Stimulated activated CD8-positive, alpha-beta memory T cell treated with anti-CD3 and anti-CD28 coated beads, Interleukin-12 subunit alpha, Interleukin-12 subunit beta, amount 100 ng/mL, for 1 hour (primary cell): ENCODE results near the gene FNBP1.
"Not testable (repeated sequence)": the region's sequence is repeated elsewhere in the genome, so short reads cannot be mapped to it uniquely, and the experiment has no call there.

Experiments used
- DNase-seq: peaks from one replicate; pipeline ENCODE4 v3.0.0-alpha.2; 2020; ENCODE audit warnings: low read depth

Gene FNBP1

DNA sequence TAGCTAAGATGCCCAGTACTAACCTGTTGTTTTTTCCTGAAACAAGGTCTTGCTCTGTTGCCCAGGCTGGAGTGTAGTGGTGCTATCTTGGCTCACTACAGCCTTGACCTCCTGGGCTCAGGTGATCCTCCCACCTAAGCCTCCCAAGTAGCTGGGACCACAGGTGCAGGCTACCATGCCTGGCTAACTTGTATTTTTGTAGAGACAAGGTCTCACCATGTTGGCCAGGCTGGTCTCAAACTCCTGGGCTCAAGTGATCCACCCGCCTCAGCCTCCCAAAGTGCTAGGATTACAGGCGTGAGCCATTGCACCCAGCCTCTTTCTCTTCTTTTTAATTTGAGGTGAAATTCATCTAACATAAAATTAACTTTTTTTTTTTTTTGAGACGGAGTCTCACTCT lies 21.1 kb downstream of the FNBP1 start:
- DNase-seq: not testable (repeated sequence)

- DNase-seq: no peak
Measured at GRCh38 chr9:130021123-130021522, 21.9 kb downstream of the FNBP1 start.

GRCh38 chr9:130020618-130021017 lies 22.4 kb downstream of the FNBP1 start:
- DNase-seq: no peak

GRCh38 chr9:130018265-130018664 lies 24.7 kb downstream of the FNBP1 start:
- DNase-seq: no peak

DNA sequence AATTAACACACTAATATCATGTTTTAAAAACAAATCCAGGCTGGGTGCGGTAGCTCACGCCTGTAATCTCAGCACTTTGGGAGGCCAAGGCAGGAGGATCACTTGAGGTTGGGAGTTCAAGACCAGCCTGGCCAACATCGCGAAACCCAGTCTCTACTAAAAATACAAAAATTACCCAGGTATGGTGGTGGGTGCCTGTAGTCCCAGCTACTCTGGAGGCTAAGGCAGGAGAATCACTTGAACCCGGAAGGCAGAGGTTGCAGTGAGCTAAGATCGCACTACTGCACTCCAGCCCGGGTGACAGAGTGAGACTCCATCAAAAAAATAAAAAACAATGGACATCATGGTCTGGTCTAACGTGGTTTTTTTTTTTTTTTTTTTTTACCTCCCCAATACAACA lies 25.5 kb downstream of the FNBP1 start:
- not testable (repeated sequence) for DNase-seq

- DNase-seq: no peak
Measured at GRCh38 chr9:130017076-130017475, 25.9 kb downstream of the FNBP1 start.

DNA sequence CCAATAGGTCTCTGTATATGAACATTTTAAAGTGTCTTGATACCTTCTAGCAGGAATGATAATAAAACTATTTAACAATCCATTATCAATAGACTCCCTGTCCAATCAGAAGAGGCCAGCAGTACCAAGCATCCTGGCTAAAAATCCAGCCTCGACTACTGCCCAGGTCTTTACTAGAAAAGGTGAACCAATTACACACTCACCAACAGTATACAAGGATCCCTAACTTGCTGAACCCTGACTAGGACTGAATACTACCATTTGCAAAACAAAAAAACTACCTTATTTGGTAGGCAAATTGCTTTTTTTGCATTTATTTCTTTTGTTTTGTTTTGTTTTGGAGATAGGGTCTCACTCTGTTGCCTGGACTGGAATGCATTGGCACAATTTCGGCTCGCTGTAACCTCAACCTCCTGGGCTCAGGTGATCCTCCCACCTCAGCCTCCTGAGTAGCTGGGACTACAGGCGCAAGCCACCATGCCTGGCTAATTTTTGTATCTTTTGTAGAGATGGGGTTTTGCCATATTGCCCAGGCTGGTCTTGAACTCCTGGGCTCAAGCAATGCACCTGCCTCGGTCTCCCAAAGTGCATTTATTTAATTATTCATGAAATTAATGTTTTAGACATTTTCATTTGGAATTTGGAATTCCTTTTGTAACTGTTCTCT lies 27.5 kb downstream of the FNBP1 start:
- no peak for DNase-seq

DNA sequence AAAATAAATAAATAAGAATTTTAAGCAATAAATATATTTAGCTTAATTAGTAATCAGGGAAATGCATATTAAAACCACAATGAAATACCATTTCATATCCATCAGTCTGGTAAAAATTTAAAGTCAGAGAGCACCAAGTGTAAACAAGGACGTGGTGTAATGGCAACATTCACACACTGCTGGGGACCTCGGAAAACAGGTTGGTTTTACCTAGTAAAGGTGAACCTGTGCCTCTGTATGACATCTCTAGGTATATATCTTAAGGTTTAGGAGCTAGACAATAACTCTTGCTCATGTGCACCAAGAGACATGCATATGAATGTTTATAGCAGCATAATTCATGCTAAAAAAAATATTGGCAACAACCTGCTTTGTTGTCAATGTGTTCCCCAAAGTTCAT lies 29.7 kb downstream of the FNBP1 start:
- no peak for DNase-seq

GRCh38 chr9:130010151-130010988 lies 32.6 kb downstream of the FNBP1 start:
- DNase-seq: no peak

- not testable (repeated sequence) for DNase-seq
Measured at GRCh38 chr9:130009546-130009945, 33.4 kb downstream of the FNBP1 start.

DNA sequence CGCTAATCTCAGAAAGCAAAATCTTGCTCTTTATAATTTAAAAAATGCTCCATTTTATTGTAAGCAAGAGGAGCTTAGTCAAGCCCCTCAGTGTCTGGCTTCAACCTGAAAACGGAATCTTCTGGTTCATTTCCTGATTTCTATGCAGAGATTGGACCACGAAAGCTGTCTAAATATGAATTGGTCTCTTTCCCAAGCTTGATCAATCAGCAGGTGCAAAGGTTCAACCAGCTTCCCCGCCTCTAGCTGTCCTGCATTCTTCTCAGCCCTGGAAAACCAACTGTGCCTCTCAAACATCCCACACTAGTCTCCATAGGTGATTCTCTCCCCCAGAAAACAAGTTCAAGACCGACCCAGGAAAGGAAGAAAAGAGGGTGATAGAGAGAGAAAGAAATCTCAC lies 34.5 kb downstream of the FNBP1 start:
- no peak for DNase-seq

- DNase-seq: not testable (repeated sequence)
Measured at GRCh38 chr9:130006952-130007351, 36.0 kb downstream of the FNBP1 start.

DNA sequence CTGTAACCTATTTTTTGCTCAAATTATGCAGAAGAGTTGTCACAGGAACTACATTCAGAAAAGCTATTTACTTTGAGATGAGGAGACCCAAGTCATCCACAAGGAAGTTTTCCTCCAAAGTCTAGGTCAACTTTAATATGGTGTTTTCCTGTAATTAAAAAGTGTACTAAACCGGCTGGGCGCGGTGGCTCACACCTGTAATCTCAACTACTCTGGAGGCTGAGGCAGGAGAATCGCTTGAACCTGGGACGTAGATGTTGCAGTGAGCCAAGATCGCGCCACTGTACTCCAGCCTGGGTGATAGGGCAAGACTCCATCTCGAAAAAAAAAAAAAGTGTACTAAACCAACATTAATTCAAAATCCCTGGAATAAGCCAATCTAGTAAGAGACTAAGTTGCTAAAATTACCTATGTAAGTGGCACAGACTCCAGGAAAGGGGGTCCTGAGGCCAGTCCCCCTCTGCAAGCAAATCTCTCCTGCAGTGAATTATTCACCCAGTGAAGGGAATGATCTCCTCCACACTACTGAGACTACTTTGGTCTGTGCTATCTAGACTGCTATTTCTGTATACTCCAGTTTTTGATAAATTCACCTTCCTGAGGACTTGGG lies 38.9 kb downstream of the FNBP1 start:
- DNase-seq: no peak

GRCh38 chr9:130002320-130002719 lies 40.7 kb downstream of the FNBP1 start:
- no peak for DNase-seq

DNA sequence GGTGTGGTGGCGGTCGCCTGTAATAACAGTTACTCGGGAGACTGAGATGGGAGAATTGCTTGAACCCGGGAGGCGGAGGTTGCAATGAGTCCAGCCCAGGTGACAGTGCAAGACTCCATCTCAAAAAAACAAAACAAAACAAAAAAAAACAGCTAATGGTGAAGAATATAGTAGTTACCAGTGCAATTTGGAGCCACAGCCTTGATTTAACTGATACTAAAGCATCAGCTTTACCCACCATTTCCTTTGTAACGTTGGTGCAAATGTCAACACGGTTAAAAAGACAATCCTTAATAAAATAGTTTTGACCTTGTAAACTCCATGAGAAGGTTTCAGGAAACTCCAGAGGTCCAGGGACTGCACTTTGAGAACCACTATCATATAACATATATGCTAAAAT lies 41.8 kb downstream of the FNBP1 start:
- DNase-seq: no peak

- DNase-seq: no peak
Measured at GRCh38 chr9:129999141-129999510, 43.9 kb downstream of the FNBP1 start.

GRCh38 chr9:129998491-129999140 lies 44.4 kb downstream of the FNBP1 start:
- no peak for DNase-seq

DNA sequence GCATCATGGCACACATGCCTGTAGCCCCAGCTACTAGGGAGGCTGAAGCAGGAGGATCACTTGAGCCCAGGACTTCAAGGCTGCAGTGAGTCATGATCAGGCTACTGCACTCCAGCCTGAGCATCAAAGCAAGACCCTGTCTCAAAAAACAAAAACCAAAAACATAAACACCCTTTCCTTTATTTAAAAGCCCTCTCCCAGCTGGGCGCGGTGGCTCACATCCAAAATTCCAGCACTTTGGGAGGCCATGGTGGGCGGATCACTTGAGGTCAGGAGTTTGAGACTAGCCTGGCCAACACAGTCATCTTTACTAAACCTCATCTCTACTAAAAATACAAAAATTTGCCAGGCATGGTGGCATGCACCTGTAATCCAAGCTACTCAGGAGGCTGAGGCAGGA lies 45.3 kb downstream of the FNBP1 start:
- not testable (repeated sequence) for DNase-seq

GRCh38 chr9:129996161-129996830 lies 46.7 kb downstream of the FNBP1 start:
- DNase-seq: no peak

DNA sequence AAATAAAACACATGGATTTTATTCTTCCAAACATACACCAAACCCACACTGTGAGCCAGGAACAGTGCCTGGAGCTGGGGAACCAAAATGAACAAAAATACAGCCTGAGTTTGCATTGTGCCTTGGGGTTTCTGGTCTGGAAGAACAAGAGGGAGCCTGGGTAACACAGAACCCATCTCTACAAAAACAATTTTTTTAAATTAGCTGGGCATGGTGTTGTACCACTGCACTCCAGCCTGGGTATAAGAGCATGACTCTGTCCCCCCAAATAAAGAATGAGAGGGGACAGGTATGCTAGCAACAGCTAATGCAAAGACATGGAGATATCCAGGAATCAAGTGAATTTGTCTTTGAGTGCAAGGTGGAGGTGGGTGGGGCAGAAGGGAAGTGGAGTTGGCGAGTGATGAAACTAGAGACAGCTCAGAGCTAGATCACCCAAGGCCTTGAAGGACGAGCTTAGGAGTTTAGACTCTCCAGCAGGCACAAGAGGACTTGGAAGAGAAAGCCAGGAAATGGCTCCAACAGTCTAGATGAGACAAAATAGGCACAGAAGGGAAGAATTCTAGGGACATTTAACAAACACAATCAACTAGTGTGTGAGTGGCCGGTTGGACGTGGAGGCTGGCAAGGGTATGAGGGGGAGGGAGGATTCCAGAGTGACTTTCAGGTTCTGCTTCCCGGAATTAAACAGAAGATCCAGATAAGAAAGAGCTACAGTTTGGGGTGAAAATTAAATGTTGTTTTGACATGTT lies 47.4 kb downstream of the FNBP1 start:
- DNase-seq: no peak

GRCh38 chr9:129994882-129995281 lies 48.1 kb downstream of the FNBP1 start:
- DNase-seq: no peak
